GM21576 (cell line): ENCODE results near the gene FAM149B1.
"Not testable (repeated sequence)": the region's sequence is repeated elsewhere in the genome, so short reads cannot be mapped to it uniquely, and the experiment has no call there.

Experiments used
- ATAC-seq: cut with Tn5 transposase; IDR thresholded peaks from one replicate; pipeline ENCODE4 v1.9.1; 2021; ENCODE audit warnings: mild to moderate bottlenecking, moderate library complexity; ENCODE audit not compliant: unreplicated experiment

FAM149B1 gene

GRCh38 chr10:73229567-73229966, 61.6 kb downstream of the FAM149B1 start:
- no peak for ATAC-seq

GRCh38 chr10:73232887-73233286, 65.0 kb downstream of the FAM149B1 start:
- ATAC-seq = no peak

- ATAC-seq = no peak
Observed at GRCh38 chr10:73233883-73234282, 66.0 kb downstream of the FAM149B1 start.

GRCh38 chr10:73234695-73235094, 66.8 kb downstream of the FAM149B1 start:
- ATAC-seq = no peak

- ATAC-seq = no peak
Observed at GRCh38 chr10:73238990-73239566, 71.2 kb downstream of the FAM149B1 start.

GRCh38 chr10:73239908-73240307, 72.0 kb downstream of the FAM149B1 start:
- no peak for ATAC-seq

GRCh38 chr10:73244866-73245477, 77.1 kb downstream of the FAM149B1 start:
- ATAC-seq = no peak

- no peak for ATAC-seq
Observed at GRCh38 chr10:73246322-73246645, 78.4 kb downstream of the FAM149B1 start.

GRCh38 chr10:73246646-73247508, 79.0 kb downstream of the FAM149B1 start, which contains the start of gene DNAJC9:
Gene DNAJC9, minus strand, starts transcription at chr10:73247255. Its CDS starts 66 bp downstream, at chr10:73247189.
- peak; percentile 73 for ATAC-seq

GRCh38 chr10:73247509-73248258, 79.8 kb downstream of the FAM149B1 start:
- ATAC-seq = no peak

GRCh38 chr10:73248259-73248724, 80.4 kb downstream of the FAM149B1 start:
- no peak for ATAC-seq

GRCh38 chr10:73251683-73252444, 83.9 kb downstream of the FAM149B1 start:
- ATAC-seq = peak; percentile 35

- ATAC-seq = peak; percentile 71
Observed at GRCh38 chr10:73252445-73253224, 84.7 kb downstream of the FAM149B1 start, which contains the start of gene MRPS16. Gene MRPS16, minus strand, starts transcription at chr10:73252644. Its CDS starts 162 bp downstream, at chr10:73252482.

GRCh38 chr10:73253225-73253555, 85.3 kb downstream of the FAM149B1 start:
- ATAC-seq = no peak

- ATAC-seq = not testable (repeated sequence)
Observed at GRCh38 chr10:73258612-73259011, 90.7 kb downstream of the FAM149B1 start.

GRCh38 chr10:73261362-73261995, 93.6 kb downstream of the FAM149B1 start:
- no peak for ATAC-seq

GRCh38 chr10:73262105-73262730, 94.3 kb downstream of the FAM149B1 start:
- ATAC-seq = no peak

- no peak for ATAC-seq
Observed at GRCh38 chr10:73262880-73263555, 95.1 kb downstream of the FAM149B1 start.
